NCI-H748 treated with DMSO at 0.1 percent for 48 hours (cell line): Measurements from ENCODE around the gene AKR1C8.
"Not testable (repeated sequence)": the region's sequence is repeated elsewhere in the genome, so short reads cannot be mapped to it uniquely, and the experiment has no call there.

Source experiments
- DNase-seq: peaks from one replicate; lab custom pipeline; 2025; lab: John Stamatoyannopoulos, UW

Gene AKR1C8

GRCh38 chr10:5184987-5185775, at the start of gene AKR1C8:
TSS of gene AKR1C8 (minus strand) at chr10:5185150. CDS start at chr10:5185104, 46 bp downstream.
- no peak for DNase-seq

GRCh38 chr10:5234106-5234860, 49.3 kb upstream of the AKR1C8 start:
- DNase-seq = no peak

GRCh38 chr10:5233324-5233723, 48.4 kb upstream of the AKR1C8 start:
- no peak for DNase-seq

GRCh38 chr10:5229019-5229418, 44.1 kb upstream of the AKR1C8 start:
- DNase-seq = no peak

GRCh38 chr10:5222942-5223341, 38.0 kb upstream of the AKR1C8 start:
- not testable (repeated sequence) for DNase-seq

- DNase-seq = no peak
Measured at GRCh38 chr10:5219262-5219661, 34.3 kb upstream of the AKR1C8 start.

- DNase-seq = no peak
Measured at GRCh38 chr10:5216801-5217200, 31.9 kb upstream of the AKR1C8 start.

- DNase-seq = no peak
Measured at GRCh38 chr10:5211696-5212536, 27.0 kb upstream of the AKR1C8 start.

- DNase-seq = not testable (repeated sequence)
Measured at GRCh38 chr10:5210261-5210660, 25.3 kb upstream of the AKR1C8 start.

- DNase-seq = not testable (repeated sequence)
Measured at GRCh38 chr10:5209776-5210175, 24.8 kb upstream of the AKR1C8 start.

- no peak for DNase-seq
Measured at GRCh38 chr10:5206799-5207198, 21.8 kb upstream of the AKR1C8 start.

- DNase-seq = no peak
Measured at GRCh38 chr10:5199398-5199797, 14.4 kb upstream of the AKR1C8 start.

- DNase-seq = no peak
Measured at GRCh38 chr10:5198386-5198785, 13.4 kb upstream of the AKR1C8 start.

GRCh38 chr10:5196702-5197113, 11.8 kb upstream of the AKR1C8 start, which contains the start of gene AKR1C4:
TSS of gene AKR1C4 (plus strand) at chr10:5196837. CDS start at chr10:5196868, 31 bp downstream.
- no peak for DNase-seq

GRCh38 chr10:5195727-5196374, 10.9 kb upstream of the AKR1C8 start:
- no peak for DNase-seq

- no peak for DNase-seq
Measured at GRCh38 chr10:5194431-5194830, 9.5 kb upstream of the AKR1C8 start.

GRCh38 chr10:5188358-5188757, 3.4 kb upstream of the AKR1C8 start:
- DNase-seq = no peak

- no peak for DNase-seq
Measured at GRCh38 chr10:5187867-5188266, 2.9 kb upstream of the AKR1C8 start.

- DNase-seq = no peak
Measured at GRCh38 chr10:5183923-5184322, 1.0 kb downstream of the AKR1C8 start.

- DNase-seq = not testable (repeated sequence)
Measured at GRCh38 chr10:5180503-5180902, 4.4 kb downstream of the AKR1C8 start.

- not testable (repeated sequence) for DNase-seq
Measured at GRCh38 chr10:5175581-5175980, 9.4 kb downstream of the AKR1C8 start.
